Chondrocyte (in vitro differentiated cells): ENCODE results near the gene RAB18. TPM values are rescaled to one million over a fixed set of nuclear protein-coding genes. Genes with fewer than 3 reads are reported as not detected.

ENCODE experiments used
- DNase-seq: peaks from one replicate; pipeline ENCODE4 v3.0.0; 2021; ENCODE audit warnings: mixed read lengths, low spot score
- H3K27ac Mint-ChIP-seq: one replicate; pipeline ENCODE4 v1.8.0; 2021; ENCODE audit warnings: mild to moderate bottlenecking, moderate library complexity, mixed read lengths; ENCODE audit not compliant: unreplicated experiment
- H3K27me3 Mint-ChIP-seq: 2 replicates; pipeline ENCODE4 v1.8.0; 2021; ENCODE audit warnings: low read depth, mixed read lengths
- H3K36me3 Mint-ChIP-seq: 2 replicates; pipeline ENCODE4 v1.8.0; 2021; ENCODE audit warnings: low read depth, mixed read lengths
- H3K4me1 Mint-ChIP-seq: 2 replicates; pipeline ENCODE4 v1.8.0; 2021; ENCODE audit warnings: low read depth, mild to moderate bottlenecking, mixed read lengths
- H3K4me3 Mint-ChIP-seq: one replicate; pipeline ENCODE4 v1.8.0; 2021; ENCODE audit warnings: mild to moderate bottlenecking, moderate library complexity, mixed read lengths; ENCODE audit not compliant: unreplicated experiment
- H3K9me3 Mint-ChIP-seq: 2 replicates; pipeline ENCODE4 v1.8.0; 2021; ENCODE audit warnings: low read depth, mixed read lengths
- CTCF ChIP-seq: fragments of 200-600 bp; sonication (generic); IDR thresholded peaks from 2 replicates; pipeline ENCODE4 v1.5.0; 2021; ENCODE audit warnings: antibody characterized with exemption, mild to moderate bottlenecking, moderate library complexity
- total RNA-seq: library from RNA; stranded (reverse); gene quantifications from 3 replicates; pipeline ENCODE4 v1.2.1, GENCODE V29; 2021

RAB18 gene
- total RNA-seq, 1 donor from 2014 or later = 176 TPM

GRCh38 chr10:27479016-27479415, 25.1 kb upstream of the RAB18 start:
- no peak overlapping the region for H3K27ac Mint-ChIP-seq
- TF ChIP-seq CTCF = no peak
- no peak for DNase-seq
- no peaks in the 10 kb centered on the region for H3K36me3 Mint-ChIP-seq
- H3K4me1 Mint-ChIP-seq = no peaks in the 10 kb centered on the region
- H3K4me3 Mint-ChIP-seq = no peak overlapping the region
- peaks cover 10% of the 10 kb centered on the region for H3K27me3 Mint-ChIP-seq
- peaks cover 6% of the 10 kb centered on the region for H3K9me3 Mint-ChIP-seq

- H3K4me3 Mint-ChIP-seq = no peak overlapping the region
- no peak overlapping the region for H3K27ac Mint-ChIP-seq
- peaks cover 6% of the 10 kb centered on the region for H3K9me3 Mint-ChIP-seq
- H3K4me1 Mint-ChIP-seq = no peaks in the 10 kb centered on the region
- H3K36me3 Mint-ChIP-seq = no peaks in the 10 kb centered on the region
- DNase-seq = no peak
- no peak for TF ChIP-seq CTCF
- peaks cover 21% of the 10 kb centered on the region for H3K27me3 Mint-ChIP-seq
Measured at GRCh38 chr10:27481486-27481885, 22.6 kb upstream of the RAB18 start.

DNA sequence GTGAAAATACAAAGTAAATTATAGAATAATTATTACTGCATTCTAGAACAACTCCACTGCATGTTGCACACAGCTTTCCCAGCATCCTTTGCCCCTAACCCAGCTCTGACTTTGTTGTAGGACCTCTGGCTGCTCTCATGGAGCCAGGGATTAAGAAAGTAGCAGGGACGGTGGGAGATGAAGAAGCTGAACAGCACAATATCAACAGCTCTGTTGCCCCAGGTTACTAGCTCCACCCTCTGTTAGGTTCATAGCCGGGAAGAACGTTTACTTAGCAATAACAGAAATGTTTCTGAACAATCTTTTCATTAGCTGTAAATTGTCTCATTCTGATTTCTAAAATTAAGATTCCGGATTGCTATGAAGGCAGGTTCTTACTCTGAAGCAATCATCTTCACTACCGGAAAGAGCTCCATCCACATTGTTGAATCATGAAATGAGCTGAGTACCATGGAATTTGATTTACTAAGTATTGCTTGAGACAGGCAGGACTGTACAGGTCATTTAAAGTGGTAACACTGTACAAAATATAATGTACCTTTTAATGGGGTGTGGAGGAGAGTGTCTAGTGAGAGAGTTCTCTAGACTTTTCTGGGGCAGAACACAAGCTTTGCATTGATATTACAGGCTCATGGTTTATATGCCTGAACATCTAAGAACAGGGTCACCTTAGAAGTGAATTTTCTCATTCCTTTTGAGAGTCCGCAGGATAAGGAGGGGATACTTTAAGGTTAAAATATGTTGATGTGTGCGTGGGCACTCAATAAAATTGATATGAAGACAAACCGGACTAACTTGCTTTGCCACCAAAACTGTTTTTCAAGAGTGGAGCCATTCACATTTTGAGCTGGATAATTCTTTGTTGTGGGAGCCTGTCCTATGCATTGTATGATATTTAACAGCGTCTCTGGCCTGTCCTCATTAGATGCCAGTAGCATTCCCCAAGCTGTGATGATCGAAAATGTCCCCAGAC, 20.8 kb upstream of the RAB18 start:
- no peaks in the 10 kb centered on the region for H3K36me3 Mint-ChIP-seq
- H3K9me3 Mint-ChIP-seq = peaks cover 10% of the 10 kb centered on the region
- no peak overlapping the region for H3K27ac Mint-ChIP-seq
- H3K4me3 Mint-ChIP-seq = no peak overlapping the region
- H3K4me1 Mint-ChIP-seq = no peaks in the 10 kb centered on the region
- no peak for TF ChIP-seq CTCF
- peaks cover 30% of the 10 kb centered on the region for H3K27me3 Mint-ChIP-seq
- no peak for DNase-seq

GRCh38 chr10:27485368-27485767, 18.7 kb upstream of the RAB18 start:
- H3K4me1 Mint-ChIP-seq = no peaks in the 10 kb centered on the region
- TF ChIP-seq CTCF = no peak
- no peak for DNase-seq
- H3K27ac Mint-ChIP-seq = no peak overlapping the region
- H3K4me3 Mint-ChIP-seq = no peak overlapping the region
- peaks cover 33% of the 10 kb centered on the region for H3K27me3 Mint-ChIP-seq
- peaks cover 4% of the 10 kb centered on the region for H3K9me3 Mint-ChIP-seq
- no peaks in the 10 kb centered on the region for H3K36me3 Mint-ChIP-seq

DNA sequence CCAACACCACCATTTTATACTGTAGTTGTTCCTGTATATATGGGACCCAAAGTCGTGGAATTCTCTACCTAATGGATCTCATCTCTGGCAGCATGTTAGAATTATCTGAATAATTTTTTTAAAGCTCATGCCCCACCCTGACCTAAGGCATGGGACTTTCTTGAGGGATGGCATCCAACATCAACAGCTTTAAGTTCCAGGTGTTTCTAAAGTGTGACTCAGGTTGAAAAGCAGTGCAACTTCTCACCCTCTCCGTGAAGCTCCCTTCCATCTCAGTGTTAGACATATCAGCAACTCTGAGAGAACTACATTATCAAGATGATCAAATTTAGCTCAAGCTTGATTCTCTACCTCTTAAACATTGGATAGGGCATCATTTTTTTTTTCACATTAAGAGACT, 18.1 kb upstream of the RAB18 start:
- TF ChIP-seq CTCF = no peak
- H3K9me3 Mint-ChIP-seq = peaks cover 6% of the 10 kb centered on the region
- DNase-seq = no peak

More for the DNA sequence above, 18.1 kb upstream of the RAB18 start:
- H3K27ac Mint-ChIP-seq = no peak overlapping the region
- no peaks in the 10 kb centered on the region for H3K4me1 Mint-ChIP-seq
- H3K27me3 Mint-ChIP-seq = peaks cover 36% of the 10 kb centered on the region
- H3K4me3 Mint-ChIP-seq = no peak overlapping the region
- H3K36me3 Mint-ChIP-seq = no peaks in the 10 kb centered on the region
